HFF-Myc (cell line): ENCODE data around the gene NEK5.

Source experiments
- DNase-seq: peaks from one replicate; pipeline ENCODE4 v3.0.0-alpha.2; 2011; ENCODE audit warnings: low read depth; ENCODE audit errors: extremely low read depth
- H3K4me3 ChIP-seq: replicated peaks from 2 replicates; pipeline ENCODE4 v1.5.1; 2011; ENCODE audit warnings: low read depth, mild to moderate bottlenecking, control low read depth, low read length
- TF ChIP-seq, protein P1 (sequence below): IDR thresholded peaks from 2 replicates; pipeline ENCODE4 v1.5.1; 2012; ENCODE audit warnings: mild to moderate bottlenecking, low read depth, low read length, control low read depth; ENCODE audit errors: missing control alignments

NEK5 gene

DNA sequence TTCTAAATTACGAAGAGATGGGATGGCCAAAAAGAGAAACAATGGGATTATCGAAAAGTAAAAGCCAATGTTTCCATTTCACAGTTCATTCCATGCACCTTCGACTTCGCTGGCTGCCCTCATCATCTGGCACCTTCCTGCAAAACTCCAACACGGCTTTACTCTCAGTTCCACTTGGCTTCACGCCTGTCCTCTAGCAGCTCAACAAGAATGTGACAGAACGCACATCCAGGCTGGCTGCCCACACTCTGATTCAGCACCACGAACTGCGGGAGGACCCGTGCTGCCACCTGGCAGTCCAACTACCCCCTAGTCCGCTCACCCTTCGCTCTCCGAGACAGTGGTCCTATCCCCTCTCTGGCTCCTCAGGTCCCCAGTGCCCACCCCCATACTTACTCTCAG, 129.4 kb downstream of the NEK5 start:
- no peak for DNase-seq
- no peak overlapping the region for H3K4me3 ChIP-seq
- TF ChIP-seq, protein P1, sequence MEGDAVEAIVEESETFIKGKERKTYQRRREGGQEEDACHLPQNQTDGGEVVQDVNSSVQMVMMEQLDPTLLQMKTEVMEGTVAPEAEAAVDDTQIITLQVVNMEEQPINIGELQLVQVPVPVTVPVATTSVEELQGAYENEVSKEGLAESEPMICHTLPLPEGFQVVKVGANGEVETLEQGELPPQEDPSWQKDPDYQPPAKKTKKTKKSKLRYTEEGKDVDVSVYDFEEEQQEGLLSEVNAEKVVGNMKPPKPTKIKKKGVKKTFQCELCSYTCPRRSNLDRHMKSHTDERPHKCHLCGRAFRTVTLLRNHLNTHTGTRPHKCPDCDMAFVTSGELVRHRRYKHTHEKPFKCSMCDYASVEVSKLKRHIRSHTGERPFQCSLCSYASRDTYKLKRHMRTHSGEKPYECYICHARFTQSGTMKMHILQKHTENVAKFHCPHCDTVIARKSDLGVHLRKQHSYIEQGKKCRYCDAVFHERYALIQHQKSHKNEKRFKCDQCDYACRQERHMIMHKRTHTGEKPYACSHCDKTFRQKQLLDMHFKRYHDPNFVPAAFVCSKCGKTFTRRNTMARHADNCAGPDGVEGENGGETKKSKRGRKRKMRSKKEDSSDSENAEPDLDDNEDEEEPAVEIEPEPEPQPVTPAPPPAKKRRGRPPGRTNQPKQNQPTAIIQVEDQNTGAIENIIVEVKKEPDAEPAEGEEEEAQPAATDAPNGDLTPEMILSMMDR, result no peak

DNA sequence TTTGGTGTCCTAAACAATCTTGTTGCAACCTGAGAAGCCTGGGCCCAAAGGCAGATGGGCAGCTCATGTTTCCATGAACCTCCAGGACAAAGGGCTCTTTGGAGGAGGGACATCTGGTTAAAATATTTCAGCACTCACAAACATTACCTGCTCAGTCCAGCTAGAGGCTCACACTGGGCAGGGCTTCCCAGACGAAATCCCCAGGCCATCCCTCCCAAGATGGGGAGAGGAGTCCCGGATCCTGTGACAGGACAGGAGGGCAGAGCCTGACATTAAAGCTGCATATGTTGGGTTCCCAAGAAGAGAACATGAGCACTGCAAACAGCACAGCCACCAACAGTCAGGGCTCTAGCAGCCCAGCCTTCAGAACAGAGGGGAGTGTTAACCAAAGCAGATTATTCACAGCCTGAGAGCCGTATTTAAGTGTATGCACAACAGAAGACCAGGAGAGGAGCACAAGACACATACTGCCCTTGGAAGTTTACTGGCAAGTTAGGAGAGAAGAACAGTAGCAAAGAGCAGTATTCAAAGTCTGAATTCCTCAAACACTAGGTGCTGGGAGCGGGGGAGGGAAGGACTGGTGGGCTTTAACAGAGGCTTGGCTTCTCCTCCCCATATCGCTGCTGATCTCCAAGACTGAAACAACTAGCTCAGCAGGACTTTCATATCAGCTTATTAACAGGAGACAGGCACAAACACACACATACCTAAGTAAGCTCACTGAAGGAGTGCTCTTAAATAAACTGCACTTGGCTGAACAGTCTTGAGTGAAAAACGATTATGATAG, 130.0 kb downstream of the NEK5 start:
- no peak overlapping the region for H3K4me3 ChIP-seq
- TF ChIP-seq, protein P1, result no peak
- DNase-seq, result no peak

DNA sequence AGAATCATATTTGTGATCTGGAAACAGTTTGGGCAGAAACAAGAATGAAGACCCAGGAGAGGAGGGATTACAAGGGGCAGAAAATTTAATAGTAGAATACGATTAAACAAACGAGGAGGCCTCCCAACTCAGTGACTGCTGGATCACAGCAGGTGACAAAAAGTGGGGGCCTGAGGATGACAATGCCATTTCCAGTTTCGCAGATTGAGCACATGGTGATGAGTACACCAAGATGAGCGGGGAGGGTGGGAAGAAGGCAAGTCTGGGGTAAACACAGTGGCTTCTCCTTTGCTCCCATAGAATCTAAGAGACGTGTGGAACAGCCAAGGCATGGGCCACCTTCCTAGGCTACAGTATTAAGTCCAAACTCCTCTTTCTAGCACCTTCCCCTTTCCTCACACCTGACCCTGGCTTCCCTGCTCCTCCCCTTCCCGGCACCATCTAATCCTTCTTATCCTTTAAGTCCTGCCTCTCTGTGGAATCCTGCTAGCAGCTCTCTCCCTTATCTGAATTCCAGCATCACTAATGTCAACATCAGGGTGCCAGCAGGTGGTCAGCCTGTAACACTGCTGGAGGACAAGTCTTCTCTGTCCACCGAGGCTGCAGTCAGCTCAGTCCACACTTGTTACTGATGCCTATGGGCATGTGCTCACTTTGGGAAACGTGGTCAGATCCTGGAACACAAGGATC, 131.1 kb downstream of the NEK5 start:
- no peak for DNase-seq
- TF ChIP-seq, protein P1, result no peak
- no peak overlapping the region for H3K4me3 ChIP-seq

DNA sequence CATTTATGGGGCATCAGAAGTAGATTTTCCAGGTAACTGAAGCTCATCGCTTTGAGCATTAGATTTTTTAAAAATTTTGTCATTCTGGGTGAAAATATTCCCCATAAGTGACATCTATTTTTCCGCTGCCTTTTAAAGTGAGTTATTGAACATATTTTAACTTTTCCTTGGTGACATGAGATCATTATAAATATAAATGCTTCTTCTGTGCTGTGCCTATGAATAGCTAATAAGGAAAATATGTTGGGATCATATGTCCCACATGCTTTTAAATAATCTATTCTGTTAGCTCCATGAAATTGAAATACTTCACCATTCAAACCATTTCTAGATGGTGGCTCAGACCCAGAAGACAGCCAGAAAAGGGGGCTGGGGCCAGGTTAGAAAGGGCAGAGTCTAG, 131.7 kb downstream of the NEK5 start:
- DNase-seq, result no peak
- TF ChIP-seq, protein P1, result no peak
- no peak overlapping the region for H3K4me3 ChIP-seq

DNA sequence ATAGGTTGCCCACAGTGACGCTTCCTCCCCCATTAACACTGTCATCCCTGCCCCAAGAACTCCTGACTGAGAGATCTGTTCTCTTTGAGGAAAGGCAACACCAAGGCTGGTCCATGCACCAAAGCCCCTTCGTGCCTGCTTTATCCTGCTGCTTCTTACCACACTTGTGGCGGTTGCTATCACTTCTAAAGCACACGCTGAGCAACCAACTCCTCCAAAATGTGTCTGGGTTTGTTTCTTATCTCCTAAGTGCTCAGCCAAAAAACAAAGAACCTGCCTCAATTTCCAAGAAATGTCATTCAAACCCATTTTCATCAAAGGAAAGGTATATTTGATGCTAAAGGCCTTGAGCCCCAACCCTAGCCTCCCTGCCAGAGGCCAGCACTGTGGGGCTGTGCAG, 132.2 kb downstream of the NEK5 start:
- TF ChIP-seq, protein P1, result no peak
- no peak overlapping the region for H3K4me3 ChIP-seq
- DNase-seq, result no peak

DNA sequence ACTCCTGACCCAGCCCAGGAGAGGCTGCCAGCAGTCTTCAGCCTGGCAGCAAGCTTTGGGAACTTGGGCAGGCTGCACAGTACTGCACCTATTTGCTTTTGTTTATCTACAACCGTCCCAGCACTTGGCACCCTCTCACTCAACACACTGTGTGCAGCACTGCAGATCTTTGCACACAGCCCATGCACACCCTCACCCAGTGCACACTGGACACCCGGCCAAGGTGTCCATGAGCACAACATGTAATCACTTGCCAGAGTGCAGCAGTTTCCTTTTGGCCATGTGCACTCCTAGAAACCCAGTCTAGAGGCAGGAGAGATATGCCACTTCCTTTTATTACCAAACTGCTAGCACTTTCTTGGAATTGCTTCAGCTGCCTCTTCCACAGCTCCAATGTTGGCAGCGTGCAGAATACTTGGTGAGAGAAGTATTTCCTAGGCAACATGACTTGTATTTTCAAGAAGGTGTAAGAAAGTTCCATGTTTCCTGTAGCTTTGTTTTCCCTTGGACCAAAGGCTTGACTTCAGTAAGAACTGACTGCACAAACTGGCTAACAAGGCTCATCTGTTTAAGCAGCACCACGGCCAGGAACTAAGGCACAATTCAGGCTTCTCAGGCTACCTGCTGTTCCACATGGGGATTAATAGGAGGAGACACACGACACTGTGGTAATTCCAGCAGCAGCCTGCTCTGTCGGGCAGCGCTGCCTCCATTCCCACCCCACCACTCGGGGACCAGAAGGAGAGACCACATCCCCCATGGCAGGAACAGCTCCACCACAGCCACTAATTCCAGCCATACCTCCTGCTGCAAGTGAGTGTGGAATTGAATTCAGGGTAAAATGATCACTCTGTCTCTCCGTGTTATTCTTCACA, 133.0 kb downstream of the NEK5 start:
- DNase-seq, result no peak
- TF ChIP-seq, protein P1, result no peak
- H3K4me3 ChIP-seq, result no peak overlapping the region
